Liver (tissue), 9 donors: ENCODE results near the gene KCNQ4. TPM values are rescaled to one million over a fixed set of nuclear protein-coding genes. Genes with fewer than 3 reads are reported as not detected.

ENCODE experiments used
- DNase-seq: peaks from one replicate; pipeline ENCODE4 v3.0.0-alpha.2; 2017; ENCODE audit warnings: low spot score
- H3K27ac ChIP-seq, 2 donors: one replicate each; pipeline ENCODE4 v1.7.0; 2013; ENCODE audit warnings: inconsistent platforms in 2 of 2, low read length in 2 of 2, control low read depth in 1 of 2, low read depth in 1 of 2, mild to moderate bottlenecking in 1 of 2
- H3K27me3 ChIP-seq, 4 donors: one replicate each; pipeline versions ENCODE4 v1.6.1 to v1.7.0; 2013; ENCODE audit warnings: low read length in 3 of 4, inconsistent platforms in 1 of 4, mild to moderate bottlenecking in 1 of 4, moderate library complexity in 1 of 4; ENCODE audit not compliant: control insufficient read depth in 4 of 4, insufficient read depth in 4 of 4
- H3K36me3 ChIP-seq, 4 donors: one replicate each; pipeline versions ENCODE4 v1.6.1 to v1.7.0; 2013; ENCODE audit warnings: low read length in 3 of 4, mild to moderate bottlenecking in 3 of 4, low read depth in 1 of 4, moderate library complexity in 1 of 4; ENCODE audit not compliant: control insufficient read depth in 4 of 4, insufficient read depth in 3 of 4
- H3K4me1 ChIP-seq, 4 donors: one replicate each; pipeline versions ENCODE4 v1.6.1 to v1.7.0; 2013; ENCODE audit warnings: low read length in 3 of 4, mild to moderate bottlenecking in 3 of 4, moderate library complexity in 1 of 4; ENCODE audit not compliant: control insufficient read depth in 4 of 4, insufficient read depth in 4 of 4
- H3K4me3 ChIP-seq, 3 donors: one replicate each; pipeline versions ENCODE4 v1.6.1 to v1.7.0; 2013; ENCODE audit warnings: low read length in 3 of 3, control low read depth in 1 of 3, low read depth in 1 of 3, mild to moderate bottlenecking in 1 of 3
- H3K9ac ChIP-seq, 2 donors: one replicate each; pipeline ENCODE4 v1.7.0; 2013; ENCODE audit warnings: low read length in 2 of 2, mild to moderate bottlenecking in 2 of 2, moderate library complexity in 2 of 2, control low read depth in 1 of 2, low read depth in 1 of 2
- H3K9me3 ChIP-seq, 4 donors: one replicate each; pipeline versions ENCODE4 v1.6.1 to v1.7.0; 2013; ENCODE audit warnings: low read length in 3 of 4; ENCODE audit not compliant: control insufficient read depth in 4 of 4
- FOXA1 ChIP-seq: IDR thresholded peaks from 2 replicates; pipeline ENCODE4 v1.6.1; 2016; ENCODE audit warnings: antibody characterized with exemption
- FOXA2 ChIP-seq: IDR thresholded peaks from 2 replicates; pipeline ENCODE4 v1.6.1; 2016; ENCODE audit warnings: antibody characterized with exemption
- GABPA ChIP-seq, 2 donors: IDR thresholded peaks in 1 of 2; conservative IDR thresholded peaks in 1 of 2; 2 replicates each; pipeline ENCODE4 v1.6.1; 2016; ENCODE audit warnings: antibody characterized with exemption in 2 of 2, mild to moderate bottlenecking in 1 of 2, moderate library complexity in 1 of 2
- HNF4A ChIP-seq, 2 donors: conservative IDR thresholded peaks; 2 replicates each; pipeline ENCODE4 v1.6.1; 2016; ENCODE audit warnings: antibody characterized with exemption in 2 of 2, mild to moderate bottlenecking in 2 of 2
- HNF4G ChIP-seq: IDR thresholded peaks from 2 replicates; pipeline ENCODE4 v1.6.1; 2016; ENCODE audit warnings: antibody characterized with exemption
- JUND ChIP-seq, 2 donors: IDR thresholded peaks; 2 replicates each; pipeline ENCODE4 v1.6.1; 2016; ENCODE audit warnings: antibody characterized with exemption in 2 of 2
- NR2F2 ChIP-seq: IDR thresholded peaks from 2 replicates; pipeline ENCODE4 v1.6.1; 2016; ENCODE audit warnings: antibody characterized with exemption
- RAD21 ChIP-seq, 2 donors: IDR thresholded peaks; 2 replicates each; pipeline ENCODE4 v1.6.1; 2016; ENCODE audit warnings: antibody characterized with exemption in 2 of 2, mild to moderate bottlenecking in 2 of 2
- REST ChIP-seq: IDR thresholded peaks from 2 replicates; pipeline ENCODE4 v1.6.1; 2016; ENCODE audit warnings: antibody characterized with exemption, mild to moderate bottlenecking
- SP1 ChIP-seq: IDR thresholded peaks from 2 replicates; pipeline ENCODE4 v1.6.1; 2018; ENCODE audit warnings: antibody characterized with exemption, mild to moderate bottlenecking
- TAF1 ChIP-seq: conservative IDR thresholded peaks from 2 replicates; pipeline ENCODE4 v1.6.1; 2016; ENCODE audit warnings: antibody characterized with exemption, mild to moderate bottlenecking
- YY1 ChIP-seq: IDR thresholded peaks from 2 replicates; pipeline ENCODE4 v1.6.1; 2016; ENCODE audit warnings: antibody characterized with exemption, mild to moderate bottlenecking
- WGBS: extraction: QIAGEN DNeasy Blood & Tissue Kit; methylation state at CpG from one replicate; pipeline ENCODE4 v1.1.7; 2013; 5-methylcytosine and 5-hydroxymethylcytosine counted together
- polyA plus RNA-seq, 2 donors: library from polyadenylated mRNA; stranded (reverse) in 1 of 2; unstranded in 1 of 2; fragments of 200-250 nt in 1 of 2; fragments of >200 nt in 1 of 2; fragmentation: Nextera tagmentation in 1 of 2; extraction: Ambion mirVana in 1 of 2; gene quantifications; one replicate each; pipeline versions ENCODE4 v1.2.1 to v1.2.3, GENCODE V29; 2013 to 2015
- total RNA-seq, 2 donors: library from RNA; depleted of rRNA; stranded (reverse); fragments of >200 nt; gene quantifications; one replicate each; pipeline ENCODE4 v1.2.3, GENCODE V29; 2014
- TF ChIP-seq, protein P1 (sequence below): IDR thresholded peaks from 2 replicates; pipeline ENCODE4 v1.6.1; 2016; ENCODE audit warnings: antibody characterized with exemption
- TF ChIP-seq, protein P2 (sequence below): IDR thresholded peaks from 2 replicates; pipeline ENCODE4 v1.6.1; 2016; ENCODE audit warnings: antibody characterized with exemption
- TF ChIP-seq, protein P3 (sequence below): IDR thresholded peaks from 2 replicates; pipeline ENCODE4 v1.6.1; 2016; ENCODE audit warnings: antibody characterized with exemption
- TF ChIP-seq, protein P4 (sequence below): fragments of 150-350 bp; IDR thresholded peaks from 2 replicates; pipeline ENCODE4 v1.5.1; 2017; ENCODE audit warnings: improper control_type of control experiment, low read depth, low read length; ENCODE audit not compliant: missing input control
- donor health status: healthy.
- donor health status: healthy.
- donor health status: healthy.
- donor health status: healthy.
- donor health status: healthy.

The KCNQ4 gene
- total and polyA plus RNA-seq, 4 donors = 0.10 to 2.1 (median 0.27) TPM

GRCh38 chr1:40822890-40823289 is 39.3 kb downstream of the KCNQ4 start (continued):
- TF ChIP-seq REST = no peak
- TF ChIP-seq FOXA1 = no peak
- TF ChIP-seq JUND (IDR thresholded peaks at IDR 0.05) = no peak
- TF ChIP-seq, protein P1, sequence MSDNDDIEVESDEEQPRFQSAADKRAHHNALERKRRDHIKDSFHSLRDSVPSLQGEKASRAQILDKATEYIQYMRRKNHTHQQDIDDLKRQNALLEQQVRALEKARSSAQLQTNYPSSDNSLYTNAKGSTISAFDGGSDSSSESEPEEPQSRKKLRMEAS = no peak
- TF ChIP-seq YY1 = no peak
- TF ChIP-seq NR2F2 = no peak
- no peak for TF ChIP-seq GABPA (IDR thresholded peaks at IDR 0.05 in 1 of 2, conservative IDR thresholded peaks at IDR 0.05 in 1 of 2)
- TF ChIP-seq HNF4A (conservative IDR thresholded peaks at IDR 0.05) = no peak
- no peak for TF ChIP-seq FOXA2

DNA sequence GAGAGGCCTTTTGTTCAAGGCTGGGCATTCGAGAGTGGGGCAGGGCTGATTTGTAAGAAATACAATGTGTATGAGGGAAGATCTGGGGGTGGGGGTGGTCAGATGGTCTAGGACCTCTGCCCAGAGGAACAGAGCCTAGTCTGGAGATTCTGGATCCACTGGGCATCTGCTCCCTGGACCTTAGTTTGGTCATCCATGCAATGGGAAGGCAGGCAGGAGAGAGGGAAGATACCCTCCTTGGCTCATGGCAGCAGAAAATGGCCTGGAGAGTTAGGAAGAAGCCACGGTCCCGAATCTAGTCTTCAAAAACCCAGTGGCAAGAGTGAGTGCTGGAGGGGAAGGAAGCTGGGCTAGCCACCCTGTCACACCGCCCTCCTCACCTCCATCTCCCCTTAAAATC is 39.8 kb downstream of the KCNQ4 start:
- no peak for DNase-seq
- Histone ChIP-seq H3K4me1 (peaks cover 3 to 19% (median 11%) of the 10 kb centered on the region in 4 donors), H3K27me3 (no peaks in the 10 kb centered on the region), H3K9ac (no peak overlapping the region), H3K27ac (no peak overlapping the region), H3K36me3 (no peaks in the 10 kb centered on the region), H3K9me3 (no peaks in the 10 kb centered on the region), H3K4me3 (no peak overlapping the region)
- TF ChIP-seq RAD21 (IDR thresholded peaks at IDR 0.05) = no peak
- TF ChIP-seq GABPA (IDR thresholded peaks at IDR 0.05 in 1 of 2, conservative IDR thresholded peaks at IDR 0.05 in 1 of 2) = no peak
- TF ChIP-seq FOXA2 = no peak
- TF ChIP-seq, protein P2, sequence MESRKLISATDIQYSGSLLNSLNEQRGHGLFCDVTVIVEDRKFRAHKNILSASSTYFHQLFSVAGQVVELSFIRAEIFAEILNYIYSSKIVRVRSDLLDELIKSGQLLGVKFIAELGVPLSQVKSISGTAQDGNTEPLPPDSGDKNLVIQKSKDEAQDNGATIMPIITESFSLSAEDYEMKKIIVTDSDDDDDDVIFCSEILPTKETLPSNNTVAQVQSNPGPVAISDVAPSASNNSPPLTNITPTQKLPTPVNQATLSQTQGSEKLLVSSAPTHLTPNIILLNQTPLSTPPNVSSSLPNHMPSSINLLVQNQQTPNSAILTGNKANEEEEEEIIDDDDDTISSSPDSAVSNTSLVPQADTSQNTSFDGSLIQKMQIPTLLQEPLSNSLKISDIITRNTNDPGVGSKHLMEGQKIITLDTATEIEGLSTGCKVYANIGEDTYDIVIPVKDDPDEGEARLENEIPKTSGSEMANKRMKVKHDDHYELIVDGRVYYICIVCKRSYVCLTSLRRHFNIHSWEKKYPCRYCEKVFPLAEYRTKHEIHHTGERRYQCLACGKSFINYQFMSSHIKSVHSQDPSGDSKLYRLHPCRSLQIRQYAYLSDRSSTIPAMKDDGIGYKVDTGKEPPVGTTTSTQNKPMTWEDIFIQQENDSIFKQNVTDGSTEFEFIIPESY = no peak
- no peak for TF ChIP-seq FOXA1
- TF ChIP-seq, protein P1 = no peak
- TF ChIP-seq, protein P3, sequence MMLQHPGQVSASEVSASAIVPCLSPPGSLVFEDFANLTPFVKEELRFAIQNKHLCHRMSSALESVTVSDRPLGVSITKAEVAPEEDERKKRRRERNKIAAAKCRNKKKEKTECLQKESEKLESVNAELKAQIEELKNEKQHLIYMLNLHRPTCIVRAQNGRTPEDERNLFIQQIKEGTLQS = no peak
- no peak for TF ChIP-seq SP1
- no peak for TF ChIP-seq HNF4A (conservative IDR thresholded peaks at IDR 0.05)
- no peak for TF ChIP-seq TAF1
- 91% methylated on average over 4 of the region's 4 CpGs for WGBS

DNA sequence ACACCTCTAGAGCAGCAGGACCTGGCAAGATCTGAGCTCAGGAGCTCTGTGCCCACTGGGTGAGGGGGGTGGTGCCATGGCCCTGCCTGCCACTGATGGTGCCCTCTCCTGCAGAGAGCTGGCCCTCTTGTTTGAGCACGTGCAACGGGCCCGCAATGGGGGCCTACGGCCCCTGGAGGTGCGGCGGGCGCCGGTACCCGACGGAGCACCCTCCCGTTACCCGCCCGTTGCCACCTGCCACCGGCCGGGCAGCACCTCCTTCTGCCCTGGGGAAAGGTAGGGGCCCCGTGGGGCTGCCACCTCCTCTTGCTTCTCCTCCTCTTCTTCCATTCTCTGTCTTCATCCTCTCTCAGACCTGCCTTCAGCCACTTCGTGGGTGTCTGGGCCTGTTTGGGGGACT is 40.4 kb downstream of the KCNQ4 start:
- Histone ChIP-seq H3K27me3 (no peaks in the 10 kb centered on the region), H3K4me1 (peaks cover 0 to 14% (median 7%) of the 10 kb centered on the region in 4 donors), H3K4me3 (no peak overlapping the region), H3K9me3 (no peaks in the 10 kb centered on the region), H3K9ac (no peak overlapping the region), H3K27ac (no peak overlapping the region), H3K36me3 (no peaks in the 10 kb centered on the region)
- no peak for TF ChIP-seq GABPA (IDR thresholded peaks at IDR 0.05 in 1 of 2, conservative IDR thresholded peaks at IDR 0.05 in 1 of 2)
- no peak for TF ChIP-seq TAF1
- TF ChIP-seq REST = no peak
- TF ChIP-seq HNF4G = no peak
- TF ChIP-seq, protein P2 = no peak
- TF ChIP-seq HNF4A (conservative IDR thresholded peaks at IDR 0.05) = no peak
- TF ChIP-seq SP1 = no peak
- TF ChIP-seq, protein P4, sequence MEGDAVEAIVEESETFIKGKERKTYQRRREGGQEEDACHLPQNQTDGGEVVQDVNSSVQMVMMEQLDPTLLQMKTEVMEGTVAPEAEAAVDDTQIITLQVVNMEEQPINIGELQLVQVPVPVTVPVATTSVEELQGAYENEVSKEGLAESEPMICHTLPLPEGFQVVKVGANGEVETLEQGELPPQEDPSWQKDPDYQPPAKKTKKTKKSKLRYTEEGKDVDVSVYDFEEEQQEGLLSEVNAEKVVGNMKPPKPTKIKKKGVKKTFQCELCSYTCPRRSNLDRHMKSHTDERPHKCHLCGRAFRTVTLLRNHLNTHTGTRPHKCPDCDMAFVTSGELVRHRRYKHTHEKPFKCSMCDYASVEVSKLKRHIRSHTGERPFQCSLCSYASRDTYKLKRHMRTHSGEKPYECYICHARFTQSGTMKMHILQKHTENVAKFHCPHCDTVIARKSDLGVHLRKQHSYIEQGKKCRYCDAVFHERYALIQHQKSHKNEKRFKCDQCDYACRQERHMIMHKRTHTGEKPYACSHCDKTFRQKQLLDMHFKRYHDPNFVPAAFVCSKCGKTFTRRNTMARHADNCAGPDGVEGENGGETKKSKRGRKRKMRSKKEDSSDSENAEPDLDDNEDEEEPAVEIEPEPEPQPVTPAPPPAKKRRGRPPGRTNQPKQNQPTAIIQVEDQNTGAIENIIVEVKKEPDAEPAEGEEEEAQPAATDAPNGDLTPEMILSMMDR = no peak
- DNase-seq = no peak
- whole genome bisulfite sequencing = 93% methylated on average over 17 of the region's 17 CpGs
